GM12801 (cell line): ENCODE data around the gene PCBP2.

Source experiments
- TF ChIP-seq, protein P1 (sequence below): IDR thresholded peaks from one replicate; pipeline ENCODE4 v1.5.1; 2011; ENCODE audit warnings: control low read depth; ENCODE audit not compliant: insufficient read length; ENCODE audit errors: extremely low read depth

PCBP2 gene

DNA sequence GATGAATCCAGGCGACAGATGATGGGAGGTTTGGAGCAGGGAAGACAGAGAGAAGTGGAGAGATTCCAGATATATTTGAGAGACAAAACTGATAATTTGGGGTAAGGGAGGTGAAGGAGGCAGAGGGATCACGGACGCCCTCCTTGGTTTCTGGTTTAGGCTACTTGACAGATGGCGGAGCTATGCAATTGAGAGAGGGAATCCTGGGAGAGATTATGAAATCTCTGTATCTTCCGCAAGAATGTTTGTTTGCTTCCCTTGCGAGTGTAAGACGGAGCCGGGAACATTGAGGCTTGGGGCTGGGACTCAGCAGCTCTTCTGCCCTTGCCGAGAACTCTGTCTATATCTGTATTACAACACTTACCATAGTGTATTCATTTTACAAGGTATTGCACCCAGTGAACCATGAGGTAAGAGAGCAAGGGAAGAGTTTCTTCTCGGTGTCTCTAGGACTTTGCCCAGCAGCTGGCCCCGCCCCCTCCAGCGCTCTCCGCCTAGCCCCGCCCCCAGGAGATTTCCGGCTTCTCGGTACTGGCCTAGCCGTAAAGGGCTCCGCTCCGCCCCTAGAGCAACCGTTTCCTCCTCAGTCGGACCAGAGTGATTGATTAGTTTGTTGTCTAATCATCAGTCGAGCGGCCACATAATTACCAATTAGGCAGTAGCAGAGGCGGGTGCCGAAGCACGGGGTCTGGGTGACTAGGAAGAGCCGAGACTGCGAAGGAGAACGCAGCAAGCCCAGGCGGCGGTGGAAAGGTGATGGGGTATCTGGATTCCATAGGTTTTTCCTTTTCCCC is 10.7 kb upstream of the PCBP2 start, which contains the start of gene PRR13:
PRR13 (plus strand) TSS at position 695 of the 794 bp plus-strand sequence. CDS start 981 bp downstream, outside the sequence.
- TF ChIP-seq, protein P1, sequence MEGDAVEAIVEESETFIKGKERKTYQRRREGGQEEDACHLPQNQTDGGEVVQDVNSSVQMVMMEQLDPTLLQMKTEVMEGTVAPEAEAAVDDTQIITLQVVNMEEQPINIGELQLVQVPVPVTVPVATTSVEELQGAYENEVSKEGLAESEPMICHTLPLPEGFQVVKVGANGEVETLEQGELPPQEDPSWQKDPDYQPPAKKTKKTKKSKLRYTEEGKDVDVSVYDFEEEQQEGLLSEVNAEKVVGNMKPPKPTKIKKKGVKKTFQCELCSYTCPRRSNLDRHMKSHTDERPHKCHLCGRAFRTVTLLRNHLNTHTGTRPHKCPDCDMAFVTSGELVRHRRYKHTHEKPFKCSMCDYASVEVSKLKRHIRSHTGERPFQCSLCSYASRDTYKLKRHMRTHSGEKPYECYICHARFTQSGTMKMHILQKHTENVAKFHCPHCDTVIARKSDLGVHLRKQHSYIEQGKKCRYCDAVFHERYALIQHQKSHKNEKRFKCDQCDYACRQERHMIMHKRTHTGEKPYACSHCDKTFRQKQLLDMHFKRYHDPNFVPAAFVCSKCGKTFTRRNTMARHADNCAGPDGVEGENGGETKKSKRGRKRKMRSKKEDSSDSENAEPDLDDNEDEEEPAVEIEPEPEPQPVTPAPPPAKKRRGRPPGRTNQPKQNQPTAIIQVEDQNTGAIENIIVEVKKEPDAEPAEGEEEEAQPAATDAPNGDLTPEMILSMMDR, result no peak

- TF ChIP-seq, protein P1, result no peak
Observed at GRCh38 chr12:53443955-53444354, 7.9 kb upstream of the PCBP2 start.

- TF ChIP-seq, protein P1, result no peak
Observed at GRCh38 chr12:53450936-53451335, 966 bp upstream of the PCBP2 start.

DNA sequence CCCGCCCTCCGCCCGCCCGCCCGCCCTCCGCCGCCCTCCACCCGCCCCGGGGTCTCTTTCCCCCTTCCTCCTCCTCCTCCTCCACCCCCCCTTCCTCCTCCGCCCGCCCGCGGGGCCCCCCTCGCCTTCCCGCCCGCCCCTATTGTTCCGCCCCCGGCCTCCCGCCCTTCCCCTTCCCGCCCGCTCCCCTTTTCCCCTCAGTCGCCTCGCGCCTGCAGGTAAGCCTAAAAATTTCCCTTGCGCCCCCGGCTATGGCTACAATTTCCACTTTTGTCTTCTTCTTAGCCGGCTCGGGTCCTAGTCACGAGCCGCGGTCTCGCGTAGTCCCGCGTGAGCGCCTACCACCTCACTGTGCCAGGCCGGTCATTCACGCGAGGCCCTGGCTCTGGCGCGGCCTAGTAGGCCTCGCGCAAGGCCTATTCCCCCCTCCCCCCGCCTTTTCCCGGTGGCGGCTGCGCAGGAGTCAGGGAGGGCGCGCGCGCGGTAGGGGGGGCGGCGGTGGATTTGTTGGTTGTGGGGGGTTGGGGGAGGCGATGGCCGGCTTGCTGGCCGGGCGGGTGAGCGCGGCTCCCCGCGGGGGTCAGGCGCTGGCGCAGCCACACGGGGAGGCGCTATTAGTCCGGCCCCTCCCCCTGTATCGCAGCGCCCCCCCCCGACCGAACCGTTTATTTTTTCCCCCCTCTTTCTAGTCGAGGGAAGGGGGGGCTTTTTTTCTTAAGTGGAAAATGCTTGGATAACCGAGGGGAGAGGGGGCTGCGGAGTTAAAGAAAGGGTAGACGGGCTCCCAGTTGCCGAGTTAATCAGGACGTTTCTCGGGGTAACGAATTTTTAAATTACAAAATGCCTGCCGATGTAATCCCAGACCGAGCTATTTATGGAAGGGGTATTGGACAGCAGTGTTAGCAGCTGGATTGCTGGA is 516 bp downstream of the PCBP2 start:
- TF ChIP-seq, protein P1, result no peak

DNA sequence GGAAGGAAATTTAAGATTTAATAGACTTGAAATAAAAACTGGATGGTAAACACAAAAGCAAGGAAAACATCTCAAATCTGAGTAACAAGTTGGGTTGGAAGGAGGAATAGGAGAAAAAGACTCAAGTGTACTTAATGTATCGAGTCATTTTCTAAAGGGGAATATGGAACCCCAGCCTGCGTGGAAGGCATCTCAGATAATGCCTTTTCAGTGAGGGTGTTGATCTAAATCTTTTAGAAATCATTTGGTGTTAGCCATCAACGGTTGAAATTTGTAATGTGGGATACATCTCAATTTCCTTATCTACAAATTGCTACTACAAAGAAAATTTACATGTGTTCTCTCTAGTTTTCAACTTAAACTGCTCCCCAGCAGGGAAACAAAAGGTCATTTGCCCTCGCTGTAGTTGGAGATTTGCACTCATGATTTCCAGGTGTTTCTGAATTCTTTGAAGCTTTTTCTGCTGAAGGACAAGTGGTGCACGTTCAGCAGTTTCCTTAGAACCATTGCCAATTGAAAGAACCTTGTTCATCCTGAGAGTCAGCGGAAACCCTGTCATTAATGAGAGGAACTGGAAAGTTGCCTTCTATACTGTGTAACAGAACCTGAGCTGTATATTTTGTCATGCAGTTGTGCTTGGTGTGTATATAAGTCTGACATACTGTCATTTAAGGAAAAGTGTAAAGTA is 2.2 kb downstream of the PCBP2 start:
- TF ChIP-seq, protein P1, result no peak

DNA sequence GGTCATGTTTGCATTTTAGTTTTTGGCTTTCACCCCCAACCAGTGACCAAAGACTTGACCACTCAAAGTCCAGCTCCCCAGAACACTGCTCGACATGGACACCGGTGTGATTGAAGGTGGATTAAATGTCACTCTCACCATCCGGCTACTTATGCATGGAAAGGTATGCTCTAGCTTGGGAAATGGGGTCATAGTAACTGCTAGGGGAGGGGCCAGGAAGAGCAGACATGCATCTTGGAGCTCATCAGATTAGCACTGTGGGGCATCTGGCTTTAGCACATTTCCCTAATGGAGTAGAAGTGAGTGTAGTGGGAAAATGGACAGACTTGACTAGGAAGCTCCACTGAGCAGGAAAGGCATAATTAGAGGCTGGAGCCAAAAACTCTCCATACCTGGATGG is 2.8 kb downstream of the PCBP2 start:
- TF ChIP-seq, protein P1, result no peak
